H1 (cell line): ENCODE results near the gene EPHA3.

ENCODE experiments used
- ATF2 ChIP-seq: IDR thresholded peaks from 2 replicates; pipeline ENCODE4 v1.6.1; 2012; ENCODE audit warnings: low read length, inconsistent platforms
- EZH2 ChIP-seq: fragments of 200-600 bp; sonication (generic); IDR thresholded peaks from 2 replicates; pipeline ENCODE4 v1.7.1; 2012; ENCODE audit warnings: low read depth, mild to moderate bottlenecking, moderate library complexity, low read length, inconsistent platforms; ENCODE audit not compliant: severe bottlenecking
- POLR2A ChIP-seq, 2 experiments: IDR thresholded peaks; 1 replicate in 1 of 2; 2 replicates in 1 of 2; pipeline ENCODE4 v1.6.1; 2011; ENCODE audit warnings: low read depth in 2 of 2, low read length in 2 of 2, mild to moderate bottlenecking in 2 of 2; ENCODE audit errors: control extremely low read depth in 1 of 2
- POLR2AphosphoS5 ChIP-seq: IDR thresholded peaks from 2 replicates; pipeline ENCODE4 v1.6.1; 2011; ENCODE audit warnings: low read depth, low read length
- RXRA ChIP-seq: IDR thresholded peaks from 2 replicates; pipeline ENCODE4 v1.6.1; 2011; ENCODE audit warnings: low read depth, mild to moderate bottlenecking, low read length, moderate library complexity; ENCODE audit not compliant: insufficient read depth
- SIN3A ChIP-seq, 2 experiments: IDR thresholded peaks in 1 of 2; conservative IDR thresholded peaks in 1 of 2; 2 replicates each; pipeline ENCODE4 v1.6.1; 2011 to 2012; ENCODE audit warnings: low read length in 2 of 2, improper control_type of control experiment in 1 of 2, low read depth in 1 of 2, mild to moderate bottlenecking in 1 of 2
- SIX5 ChIP-seq: IDR thresholded peaks from 2 replicates; pipeline ENCODE4 v1.6.1; 2011; ENCODE audit warnings: mild to moderate bottlenecking, low read depth, low read length
- SP1 ChIP-seq: IDR thresholded peaks from 2 replicates; pipeline ENCODE4 v1.6.1; 2011; ENCODE audit warnings: low read depth, low read length
- SRF ChIP-seq: IDR thresholded peaks from 2 replicates; pipeline ENCODE4 v1.6.1; 2011; ENCODE audit warnings: mild to moderate bottlenecking, low read depth, low read length, moderate library complexity
- YY1 ChIP-seq: IDR thresholded peaks from 2 replicates; pipeline ENCODE4 v1.6.1; 2011; ENCODE audit warnings: low read depth, mild to moderate bottlenecking, low read length
- ZNF274 ChIP-seq: IDR thresholded peaks from 2 replicates; pipeline ENCODE4 v1.7.0; 2012; ENCODE audit warnings: low read length, borderline replicate concordance; ENCODE audit errors: extremely low read depth
- TF ChIP-seq, protein P1 (sequence below), 3 experiments: IDR thresholded peaks; 1 replicate in 2 of 3; 2 replicates in 1 of 3; pipeline versions ENCODE4 v1.5.1 to v1.6.1; 2011; ENCODE audit warnings: low read length in 3 of 3, mild to moderate bottlenecking in 3 of 3, inconsistent platforms in 2 of 3, low read depth in 1 of 3, moderate library complexity in 1 of 3; ENCODE audit not compliant: insufficient read depth in 1 of 3; ENCODE audit errors: control extremely low read depth in 1 of 3
- TF ChIP-seq, protein P2 (sequence below): IDR thresholded peaks from 2 replicates; pipeline ENCODE4 v1.6.1; 2011; ENCODE audit warnings: low read length, improper control_type of control experiment

- TF ChIP-seq, protein P1, sequence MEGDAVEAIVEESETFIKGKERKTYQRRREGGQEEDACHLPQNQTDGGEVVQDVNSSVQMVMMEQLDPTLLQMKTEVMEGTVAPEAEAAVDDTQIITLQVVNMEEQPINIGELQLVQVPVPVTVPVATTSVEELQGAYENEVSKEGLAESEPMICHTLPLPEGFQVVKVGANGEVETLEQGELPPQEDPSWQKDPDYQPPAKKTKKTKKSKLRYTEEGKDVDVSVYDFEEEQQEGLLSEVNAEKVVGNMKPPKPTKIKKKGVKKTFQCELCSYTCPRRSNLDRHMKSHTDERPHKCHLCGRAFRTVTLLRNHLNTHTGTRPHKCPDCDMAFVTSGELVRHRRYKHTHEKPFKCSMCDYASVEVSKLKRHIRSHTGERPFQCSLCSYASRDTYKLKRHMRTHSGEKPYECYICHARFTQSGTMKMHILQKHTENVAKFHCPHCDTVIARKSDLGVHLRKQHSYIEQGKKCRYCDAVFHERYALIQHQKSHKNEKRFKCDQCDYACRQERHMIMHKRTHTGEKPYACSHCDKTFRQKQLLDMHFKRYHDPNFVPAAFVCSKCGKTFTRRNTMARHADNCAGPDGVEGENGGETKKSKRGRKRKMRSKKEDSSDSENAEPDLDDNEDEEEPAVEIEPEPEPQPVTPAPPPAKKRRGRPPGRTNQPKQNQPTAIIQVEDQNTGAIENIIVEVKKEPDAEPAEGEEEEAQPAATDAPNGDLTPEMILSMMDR (IDR thresholded peaks at IDR 0.05; ENCODE audit: control extremely low read depth in 1 of 3, insufficient read depth in 1 of 3, low read depth in 1 of 3, low read length in 3 of 3) = no peak
- TF ChIP-seq SIN3A (conservative IDR thresholded peaks at IDR 0.05 in 1 of 2, IDR thresholded peaks at IDR 0.05 in 1 of 2; ENCODE audit: low read depth in 1 of 2, low read length in 2 of 2) (no peak), SIX5 (no peak), POLR2A (IDR thresholded peaks at IDR 0.05; ENCODE audit: control extremely low read depth in 1 of 2, low read depth in 2 of 2, low read length in 2 of 2) (no peak), ATF2 (no peak), RXRA (no peak), POLR2AphosphoS5 (no peak), SP1 (no peak), SRF (no peak), EZH2 (no peak), YY1 (no peak), ZNF274 (no peak)
- TF ChIP-seq, protein P2, sequence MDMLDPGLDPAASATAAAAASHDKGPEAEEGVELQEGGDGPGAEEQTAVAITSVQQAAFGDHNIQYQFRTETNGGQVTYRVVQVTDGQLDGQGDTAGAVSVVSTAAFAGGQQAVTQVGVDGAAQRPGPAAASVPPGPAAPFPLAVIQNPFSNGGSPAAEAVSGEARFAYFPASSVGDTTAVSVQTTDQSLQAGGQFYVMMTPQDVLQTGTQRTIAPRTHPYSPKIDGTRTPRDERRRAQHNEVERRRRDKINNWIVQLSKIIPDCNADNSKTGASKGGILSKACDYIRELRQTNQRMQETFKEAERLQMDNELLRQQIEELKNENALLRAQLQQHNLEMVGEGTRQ = no peak
Observed at GRCh38 chr3:89402051-89402450, 294.6 kb downstream of the EPHA3 start.
